ENCODE measurements around the gene SLC27A3.
"Not testable (repeated sequence)": the region's sequence is repeated elsewhere in the genome, so short reads cannot be mapped to it uniquely, and the experiment has no call there.

DNA sequence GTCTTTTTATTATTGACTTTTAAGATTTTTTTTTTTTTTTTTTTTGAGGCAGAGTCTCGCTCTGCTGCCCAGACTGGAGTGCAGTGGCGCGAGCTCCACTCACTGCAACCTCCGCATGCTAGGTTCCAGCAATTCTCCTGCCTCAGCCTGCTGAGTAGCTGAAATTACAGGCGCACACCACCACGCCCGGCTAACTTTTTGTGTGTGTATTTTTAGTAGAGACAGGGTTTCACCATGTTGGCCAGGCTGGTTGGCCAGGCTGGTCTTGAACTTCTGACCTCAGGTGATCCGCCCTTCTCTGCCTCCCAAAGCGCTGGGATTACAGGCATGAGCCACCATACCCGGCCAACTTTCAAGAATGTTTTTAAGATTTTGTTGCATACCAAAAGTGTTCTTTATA is 8.5 kb upstream of the SLC27A3 start:
- TF ChIP-seq, protein P1, sequence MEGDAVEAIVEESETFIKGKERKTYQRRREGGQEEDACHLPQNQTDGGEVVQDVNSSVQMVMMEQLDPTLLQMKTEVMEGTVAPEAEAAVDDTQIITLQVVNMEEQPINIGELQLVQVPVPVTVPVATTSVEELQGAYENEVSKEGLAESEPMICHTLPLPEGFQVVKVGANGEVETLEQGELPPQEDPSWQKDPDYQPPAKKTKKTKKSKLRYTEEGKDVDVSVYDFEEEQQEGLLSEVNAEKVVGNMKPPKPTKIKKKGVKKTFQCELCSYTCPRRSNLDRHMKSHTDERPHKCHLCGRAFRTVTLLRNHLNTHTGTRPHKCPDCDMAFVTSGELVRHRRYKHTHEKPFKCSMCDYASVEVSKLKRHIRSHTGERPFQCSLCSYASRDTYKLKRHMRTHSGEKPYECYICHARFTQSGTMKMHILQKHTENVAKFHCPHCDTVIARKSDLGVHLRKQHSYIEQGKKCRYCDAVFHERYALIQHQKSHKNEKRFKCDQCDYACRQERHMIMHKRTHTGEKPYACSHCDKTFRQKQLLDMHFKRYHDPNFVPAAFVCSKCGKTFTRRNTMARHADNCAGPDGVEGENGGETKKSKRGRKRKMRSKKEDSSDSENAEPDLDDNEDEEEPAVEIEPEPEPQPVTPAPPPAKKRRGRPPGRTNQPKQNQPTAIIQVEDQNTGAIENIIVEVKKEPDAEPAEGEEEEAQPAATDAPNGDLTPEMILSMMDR (IDR thresholded peaks at IDR 0.05; ENCODE audit: insufficient read depth, low read length, poor library complexity, severe bottlenecking) = not testable (repeated sequence)
- not testable (repeated sequence) for TF ChIP-seq EZH2phosphoT487 (conservative IDR thresholded peaks at IDR 0.05; ENCODE audit: low read length)

Data from SU-DHL-6 (cell line).